ENCODE results near the gene SEPTIN5. TPM values are rescaled to one million over a fixed set of nuclear protein-coding genes. Genes with fewer than 3 reads are reported as not detected.

Gene SEPTIN5
- polyA plus RNA-seq, 1 of the 3 experiments (the other 2 are of a cell fraction) = 14.0 TPM

DNA sequence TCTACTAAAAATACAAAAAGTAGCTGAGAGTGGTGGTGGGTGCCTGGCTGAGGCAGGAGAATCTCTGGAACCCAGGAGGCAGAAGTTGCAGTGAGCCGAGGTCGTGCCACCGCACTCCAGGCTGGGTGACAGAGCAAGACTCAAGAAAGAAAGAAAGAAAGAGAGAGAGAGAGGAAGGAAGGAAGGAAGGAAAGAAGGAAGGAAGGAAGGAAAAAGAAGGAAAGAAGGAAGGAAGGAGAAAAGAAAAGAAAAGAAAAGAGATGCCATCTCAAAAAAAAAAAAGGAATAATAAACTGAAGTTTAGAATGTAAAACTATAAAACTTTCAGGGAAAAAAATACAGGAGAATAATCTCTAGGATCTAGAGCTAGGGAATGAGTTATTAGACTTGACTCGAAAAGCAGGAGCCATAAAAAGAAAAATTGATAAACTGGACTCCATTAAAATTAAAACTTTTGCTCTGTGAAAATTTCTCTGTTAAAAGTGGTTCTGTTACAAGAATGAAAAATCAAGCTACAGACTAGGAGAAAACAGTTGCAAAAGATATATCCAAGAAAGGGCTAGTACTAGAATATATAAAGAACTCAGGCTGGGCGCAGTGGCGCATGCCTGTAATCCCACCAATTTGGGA lies 13.4 kb upstream of the SEPTIN5 start:
- H3K4me3 ChIP-seq (ENCODE audit: low read depth in 2 of 2, low read length in 1 of 2) = no peak overlapping the region
- H3K4me1 ChIP-seq (ENCODE audit: control insufficient read depth in 1 of 2, insufficient read depth in 2 of 2, low read depth in 1 of 2, low read length in 1 of 2) = peaks cover 0 to 4% of the 10 kb centered on the region in 2 experiments; a peak in 1 of 4 replicates
- H2AFZ ChIP-seq (ENCODE audit: low read depth) = no peak overlapping the region
- 79% methylated on average over 6 of the region's 6 CpGs for WGBS (ENCODE audit: low lambda C conversion rate)
- H3K79me2 ChIP-seq (ENCODE audit: insufficient read depth) = no peaks in the 10 kb centered on the region
- no peaks in the 10 kb centered on the region for H4K20me1 ChIP-seq (ENCODE audit: insufficient read depth)
- H3K27ac ChIP-seq (ENCODE audit: low read depth in 2 of 2, low read length in 1 of 2) = no peak overlapping the region
- TF ChIP-seq TAF1 (IDR thresholded peaks at IDR 0.05; ENCODE audit: borderline replicate concordance, low read depth, low read length) = no peak
- TF ChIP-seq NFIC (IDR thresholded peaks at IDR 0.05; ENCODE audit: borderline replicate concordance) = no peak
- TF ChIP-seq FOSL2 (IDR thresholded peaks at IDR 0.05; ENCODE audit: borderline replicate concordance, low read depth) = no peak
- no peaks in the 10 kb centered on the region for H3K36me3 ChIP-seq (replicated peaks in 1 of 2; ENCODE audit: control insufficient read depth in 1 of 2, insufficient read depth in 2 of 2, low read length in 1 of 2)
- H3K9me3 ChIP-seq = no peaks in the 10 kb centered on the region
- no peaks in the 10 kb centered on the region for H3F3A ChIP-seq (replicated peaks; ENCODE audit: insufficient read depth)
- no peak overlapping the region for H3K9ac ChIP-seq
- H3K4me2 ChIP-seq = no peak overlapping the region
- ChIA-PET POLR2A (no interaction called here), CTCF (interaction anchor here (1.5 to 2.3 kb wide), 2 partner anchors 22 to 31 kb away, joined by 3 to 6 read pairs; no protein-coding TSS in a partner anchor)
- H3K9me2 ChIP-seq = no peaks in the 10 kb centered on the region
- DNase-seq = no peak
- no peaks in the 10 kb centered on the region for H3K27me3 ChIP-seq (ENCODE audit: insufficient read depth)

DNA sequence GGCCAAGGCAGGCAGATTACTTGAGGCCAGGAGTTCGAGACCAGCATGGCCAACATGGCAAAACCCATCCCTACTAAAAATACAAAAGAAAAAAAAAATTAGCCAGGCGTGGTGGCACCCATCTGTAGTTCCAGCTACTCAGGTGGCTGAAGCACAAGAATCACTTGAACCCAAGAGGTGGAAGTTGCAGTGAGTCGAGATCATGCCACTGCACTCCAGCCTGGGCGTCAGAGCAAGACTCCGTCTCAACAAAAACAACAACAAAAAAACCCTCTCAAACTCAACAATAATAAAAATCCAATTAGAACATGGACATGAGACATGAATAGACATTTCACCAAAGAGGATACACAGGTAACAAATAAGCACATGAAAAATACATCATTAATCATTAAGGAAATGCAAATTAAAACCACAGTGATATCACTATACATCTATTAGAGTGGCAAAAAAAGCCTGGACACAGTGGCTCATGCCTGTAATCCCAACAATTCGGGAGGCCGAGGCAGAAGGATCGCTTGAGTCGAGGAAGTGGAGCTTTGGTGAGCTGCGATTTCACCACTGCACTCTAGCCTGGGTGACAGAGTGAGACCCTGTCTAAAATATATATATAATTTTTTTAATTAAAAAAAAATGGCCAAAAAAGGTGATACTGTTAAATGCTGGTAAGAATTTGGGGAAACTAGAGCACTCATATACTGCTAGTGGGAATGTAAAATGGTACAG lies 12.7 kb upstream of the SEPTIN5 start:
- WGBS (ENCODE audit: low lambda C conversion rate) = 77% methylated on average over 10 of the region's 10 CpGs
- Histone ChIP-seq H4K20me1 (ENCODE audit: insufficient read depth) (no peaks in the 10 kb centered on the region), H3K9ac (no peak overlapping the region), H3K27me3 (ENCODE audit: insufficient read depth) (no peaks in the 10 kb centered on the region), H3F3A (replicated peaks; ENCODE audit: insufficient read depth) (no peaks in the 10 kb centered on the region), H3K79me2 (ENCODE audit: insufficient read depth) (no peaks in the 10 kb centered on the region), H3K4me2 (no peak overlapping the region), H3K27ac (ENCODE audit: low read depth in 2 of 2, low read length in 1 of 2) (no peak overlapping the region), H3K36me3 (replicated peaks in 1 of 2; ENCODE audit: control insufficient read depth in 1 of 2, insufficient read depth in 2 of 2, low read length in 1 of 2) (no peaks in the 10 kb centered on the region), H3K9me3 (no peaks in the 10 kb centered on the region), H3K4me3 (ENCODE audit: low read depth in 2 of 2, low read length in 1 of 2) (no peak overlapping the region), H3K9me2 (no peaks in the 10 kb centered on the region), H3K4me1 (ENCODE audit: control insufficient read depth in 1 of 2, insufficient read depth in 2 of 2, low read depth in 1 of 2, low read length in 1 of 2) (no peaks in the 10 kb centered on the region), H2AFZ (ENCODE audit: low read depth) (no peak overlapping the region)
- ChIA-PET POLR2A (no interaction called here), CTCF (interaction anchor here (2.3 kb wide), 1 partner anchor 22 kb away, joined by 6 read pairs; no protein-coding TSS in a partner anchor)
- TF ChIP-seq EP300 (IDR thresholded peaks at IDR 0.05; ENCODE audit: borderline replicate concordance in 1 of 2, low read depth in 1 of 2, low read length in 1 of 2) = no peak
- no peak for TF ChIP-seq YY1 (IDR thresholded peaks at IDR 0.05; ENCODE audit: low read depth)
- TF ChIP-seq RCOR1 (IDR thresholded peaks at IDR 0.05; ENCODE audit: low read length) = no peak
- no peak for TF ChIP-seq TAF1 (IDR thresholded peaks at IDR 0.05; ENCODE audit: borderline replicate concordance, low read depth, low read length)
- no peak for TF ChIP-seq RAD21 (IDR thresholded peaks at IDR 0.05; ENCODE audit: low read length)
- TF ChIP-seq, protein P1, sequence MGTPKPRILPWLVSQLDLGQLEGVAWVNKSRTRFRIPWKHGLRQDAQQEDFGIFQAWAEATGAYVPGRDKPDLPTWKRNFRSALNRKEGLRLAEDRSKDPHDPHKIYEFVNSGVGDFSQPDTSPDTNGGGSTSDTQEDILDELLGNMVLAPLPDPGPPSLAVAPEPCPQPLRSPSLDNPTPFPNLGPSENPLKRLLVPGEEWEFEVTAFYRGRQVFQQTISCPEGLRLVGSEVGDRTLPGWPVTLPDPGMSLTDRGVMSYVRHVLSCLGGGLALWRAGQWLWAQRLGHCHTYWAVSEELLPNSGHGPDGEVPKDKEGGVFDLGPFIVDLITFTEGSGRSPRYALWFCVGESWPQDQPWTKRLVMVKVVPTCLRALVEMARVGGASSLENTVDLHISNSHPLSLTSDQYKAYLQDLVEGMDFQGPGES (IDR thresholded peaks at IDR 0.05; ENCODE audit: low read depth, low read length) = no peak
- TF ChIP-seq FOSL2 (IDR thresholded peaks at IDR 0.05; ENCODE audit: borderline replicate concordance, low read depth) = no peak
- TF ChIP-seq SMC3 (IDR thresholded peaks at IDR 0.05; ENCODE audit: low read depth, low read length) = no peak
- TF ChIP-seq, protein P2, sequence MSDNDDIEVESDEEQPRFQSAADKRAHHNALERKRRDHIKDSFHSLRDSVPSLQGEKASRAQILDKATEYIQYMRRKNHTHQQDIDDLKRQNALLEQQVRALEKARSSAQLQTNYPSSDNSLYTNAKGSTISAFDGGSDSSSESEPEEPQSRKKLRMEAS (IDR thresholded peaks at IDR 0.05; ENCODE audit: low read depth) = no peak
- TF ChIP-seq RXRA (IDR thresholded peaks at IDR 0.05; ENCODE audit: borderline replicate concordance, low read depth) = no peak
- no peak for DNase-seq
